ENCODE measurements around the gene FOXC2.

DNA sequence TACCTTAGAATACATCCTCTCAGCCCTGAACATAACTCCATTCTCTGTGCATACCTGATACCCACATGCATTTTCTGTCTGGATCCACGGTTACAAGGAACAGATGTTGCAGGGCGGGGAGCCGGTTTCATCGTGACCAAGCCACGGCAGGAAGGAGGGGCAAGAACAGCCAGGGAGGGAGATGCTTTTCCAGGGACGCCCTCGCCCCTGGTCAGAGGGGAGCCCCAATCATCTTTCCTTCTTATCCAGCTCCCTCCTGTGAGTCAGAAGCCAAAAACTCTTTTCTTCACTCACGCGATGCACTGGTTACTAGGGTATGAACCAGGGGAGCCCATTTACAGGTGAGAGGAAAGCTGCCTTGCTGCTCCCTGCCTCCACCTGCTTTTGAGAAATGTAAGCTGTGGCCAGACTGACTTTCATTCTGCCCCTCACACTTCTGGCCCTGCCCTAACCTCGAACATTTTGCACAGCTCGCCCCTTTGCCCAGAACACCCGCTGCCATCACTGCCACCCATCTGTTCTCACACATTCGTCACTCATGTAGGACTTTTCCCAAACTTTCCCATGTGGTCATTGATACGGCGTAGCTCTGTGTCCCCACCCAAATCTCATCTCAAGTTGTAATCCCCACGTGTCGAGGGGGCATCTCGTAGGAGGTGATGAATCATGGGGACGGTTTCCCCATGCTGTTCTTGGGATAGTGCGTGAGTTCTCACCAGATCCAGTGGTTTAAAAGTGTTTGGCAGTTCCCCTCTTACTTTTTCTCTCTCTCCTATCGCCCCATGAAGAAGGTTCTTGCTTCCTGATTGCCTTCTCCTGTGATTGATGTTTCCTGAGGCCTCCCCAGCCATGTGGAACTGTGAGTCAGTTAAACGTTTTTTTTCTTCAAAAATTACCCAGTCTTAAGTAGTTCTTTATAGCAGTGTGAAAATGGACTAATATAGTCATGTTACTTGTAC lies 32.3 kb downstream of the FOXC2 start:
- TF ChIP-seq, protein P1, sequence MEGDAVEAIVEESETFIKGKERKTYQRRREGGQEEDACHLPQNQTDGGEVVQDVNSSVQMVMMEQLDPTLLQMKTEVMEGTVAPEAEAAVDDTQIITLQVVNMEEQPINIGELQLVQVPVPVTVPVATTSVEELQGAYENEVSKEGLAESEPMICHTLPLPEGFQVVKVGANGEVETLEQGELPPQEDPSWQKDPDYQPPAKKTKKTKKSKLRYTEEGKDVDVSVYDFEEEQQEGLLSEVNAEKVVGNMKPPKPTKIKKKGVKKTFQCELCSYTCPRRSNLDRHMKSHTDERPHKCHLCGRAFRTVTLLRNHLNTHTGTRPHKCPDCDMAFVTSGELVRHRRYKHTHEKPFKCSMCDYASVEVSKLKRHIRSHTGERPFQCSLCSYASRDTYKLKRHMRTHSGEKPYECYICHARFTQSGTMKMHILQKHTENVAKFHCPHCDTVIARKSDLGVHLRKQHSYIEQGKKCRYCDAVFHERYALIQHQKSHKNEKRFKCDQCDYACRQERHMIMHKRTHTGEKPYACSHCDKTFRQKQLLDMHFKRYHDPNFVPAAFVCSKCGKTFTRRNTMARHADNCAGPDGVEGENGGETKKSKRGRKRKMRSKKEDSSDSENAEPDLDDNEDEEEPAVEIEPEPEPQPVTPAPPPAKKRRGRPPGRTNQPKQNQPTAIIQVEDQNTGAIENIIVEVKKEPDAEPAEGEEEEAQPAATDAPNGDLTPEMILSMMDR (IDR thresholded peaks at IDR 0.05), result no peak
- no peak for TF ChIP-seq POLR2A (IDR thresholded peaks at IDR 0.05)
- TF ChIP-seq EP300 (IDR thresholded peaks at IDR 0.05), result no peak
- no peak for TF ChIP-seq POLR2AphosphoS5 (IDR thresholded peaks at IDR 0.05)

Measured in suprapubic skin (tissue), 4 donors.